Psoas muscle (tissue), 8 donors: ENCODE measurements around the gene DEFB124. TPM values are rescaled to one million over a fixed set of nuclear protein-coding genes. Genes with fewer than 3 reads are reported as not detected.

Source experiments
- ATAC-seq, 4 donors: fragments of 200-7000 bp; cut with Tn5 transposase; one replicate each; pipeline ENCODE4 v1.9.1; 2020; ENCODE audit warnings: moderate library complexity in 3 of 4, mild to moderate bottlenecking in 2 of 4
- DNase-seq, 2 donors: peaks; one replicate each; pipeline ENCODE4 v3.0.0-alpha.2; 2020
- H3K27ac ChIP-seq: fragments of 200-600 bp; one replicate; pipeline ENCODE4 v1.8.0; 2022
- H3K27me3 ChIP-seq, 3 donors: fragments of 200-600 bp in 1 of 3; one replicate each; pipeline versions ENCODE4 v1.6.1 to v1.8.0; 2013 to 2022; ENCODE audit warnings: low read length in 2 of 3, mild to moderate bottlenecking in 2 of 3, moderate library complexity in 1 of 3; ENCODE audit not compliant: insufficient read depth in 3 of 3
- H3K36me3 ChIP-seq, 2 donors: fragments of 200-600 bp in 1 of 2; one replicate each; pipeline versions ENCODE4 v1.6.1 to v1.8.0; 2013 to 2022; ENCODE audit warnings: low read depth in 1 of 2, mild to moderate bottlenecking in 1 of 2, moderate library complexity in 1 of 2; ENCODE audit not compliant: insufficient read depth in 1 of 2
- H3K4me1 ChIP-seq: fragments of 200-600 bp; one replicate; pipeline ENCODE4 v1.8.0; 2022
- H3K4me3 ChIP-seq: fragments of 200-600 bp; one replicate; pipeline ENCODE4 v1.8.0; 2022; ENCODE audit warnings: mild to moderate bottlenecking
- H3K9me3 ChIP-seq: fragments of 200-600 bp; one replicate; pipeline ENCODE4 v1.8.0; 2022
- WGBS, 3 donors: extraction: QIAGEN DNeasy Blood & Tissue Kit; methylation state at CpG; one replicate each; pipeline versions ENCODE4 v1.1.6 to v1.1.7; 2013; 5-methylcytosine and 5-hydroxymethylcytosine counted together
- intact Hi-C, 2 donors: fragments of 100-400 bp; cut with DNase I; formaldehyde crosslinking; loops; one replicate each; pipeline versions ENCODE4 v1.11.0 to v1.14.2; 2022
- polyA plus RNA-seq, 3 donors: library from polyadenylated mRNA; stranded (reverse); fragments of 200-250 nt; gene quantifications; one replicate each; pipeline ENCODE4 v1.2.3, GENCODE V29; 2013
- total RNA-seq, 4 donors: library from RNA; stranded (reverse); fragmentation: NEBNext Ultra II Directional in 2 of 4; extraction: Animal tissue kit (Norgen Biotek cat#: 25700) in 2 of 4; gene quantifications; one replicate each; pipeline versions ENCODE4 v1.2.1 to v1.2.4, GENCODE V29; 2021 to 2023
- TF ChIP-seq, protein P1 (sequence below): fragments of 200-600 bp; IDR thresholded peaks from one replicate; pipeline ENCODE4 v1.8.0; 2022; ENCODE audit warnings: antibody characterized with exemption
- donor health status: healthy with polysubstance abuse.
- donor health status: DM: no; HTN: no; CAD: no; lungs with moderate emphysema.
- donor health status: Bipolar disorder and iron deficiency.
- donor health status: healthy.
- donor health status: DM: yes; HTN: yes; CAD: no.
- donor health status: DM: no; HTN: no; CAD: no.
- donor health status: DM: no; HTN: no; CAD: no.
- donor health status: DM: yes; HTN: yes; CAD: no.

Gene DEFB124
- total and polyA plus RNA-seq, 7 donors, result 0.18 TPM; not detected in 6

DNA sequence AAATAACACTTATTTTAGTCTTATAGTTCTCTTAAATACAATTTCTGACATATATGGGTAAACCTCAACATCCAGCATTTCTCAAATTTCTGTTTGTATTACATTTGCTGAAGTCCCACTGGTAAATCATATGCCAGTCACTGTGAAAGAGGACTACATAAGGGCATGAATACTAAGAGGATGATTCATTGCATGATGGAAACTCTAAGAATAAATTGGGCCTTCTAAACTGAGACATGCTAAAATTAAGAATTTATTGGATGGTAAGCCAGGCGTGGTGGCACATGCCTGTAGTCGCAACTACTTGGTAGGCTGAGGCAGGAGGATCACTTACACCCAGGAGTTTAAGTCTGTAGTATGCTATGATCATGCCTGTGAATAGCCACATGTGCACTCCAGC, 22.4 kb downstream of the DEFB124 start:
- intact Hi-C loops, result no loop called here
- no peaks in the 10 kb centered on the region for H3K4me1 ChIP-seq
- WGBS, 3 donors, result 45 to 68% (median 54%) methylated on average over 2 of the region's 2 CpGs
- no peaks in the 10 kb centered on the region for H3K36me3 ChIP-seq
- DNase-seq (no peak), ATAC-seq (no peak)
- peaks cover 0 to 5% (median 0%) of the 10 kb centered on the region in 3 donors for H3K27me3 ChIP-seq
- H3K27ac ChIP-seq, result no peak overlapping the region
- H3K4me3 ChIP-seq, result no peak overlapping the region
- TF ChIP-seq, protein P1, sequence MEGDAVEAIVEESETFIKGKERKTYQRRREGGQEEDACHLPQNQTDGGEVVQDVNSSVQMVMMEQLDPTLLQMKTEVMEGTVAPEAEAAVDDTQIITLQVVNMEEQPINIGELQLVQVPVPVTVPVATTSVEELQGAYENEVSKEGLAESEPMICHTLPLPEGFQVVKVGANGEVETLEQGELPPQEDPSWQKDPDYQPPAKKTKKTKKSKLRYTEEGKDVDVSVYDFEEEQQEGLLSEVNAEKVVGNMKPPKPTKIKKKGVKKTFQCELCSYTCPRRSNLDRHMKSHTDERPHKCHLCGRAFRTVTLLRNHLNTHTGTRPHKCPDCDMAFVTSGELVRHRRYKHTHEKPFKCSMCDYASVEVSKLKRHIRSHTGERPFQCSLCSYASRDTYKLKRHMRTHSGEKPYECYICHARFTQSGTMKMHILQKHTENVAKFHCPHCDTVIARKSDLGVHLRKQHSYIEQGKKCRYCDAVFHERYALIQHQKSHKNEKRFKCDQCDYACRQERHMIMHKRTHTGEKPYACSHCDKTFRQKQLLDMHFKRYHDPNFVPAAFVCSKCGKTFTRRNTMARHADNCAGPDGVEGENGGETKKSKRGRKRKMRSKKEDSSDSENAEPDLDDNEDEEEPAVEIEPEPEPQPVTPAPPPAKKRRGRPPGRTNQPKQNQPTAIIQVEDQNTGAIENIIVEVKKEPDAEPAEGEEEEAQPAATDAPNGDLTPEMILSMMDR, result no peak
- H3K9me3 ChIP-seq, result no peaks in the 10 kb centered on the region

DNA sequence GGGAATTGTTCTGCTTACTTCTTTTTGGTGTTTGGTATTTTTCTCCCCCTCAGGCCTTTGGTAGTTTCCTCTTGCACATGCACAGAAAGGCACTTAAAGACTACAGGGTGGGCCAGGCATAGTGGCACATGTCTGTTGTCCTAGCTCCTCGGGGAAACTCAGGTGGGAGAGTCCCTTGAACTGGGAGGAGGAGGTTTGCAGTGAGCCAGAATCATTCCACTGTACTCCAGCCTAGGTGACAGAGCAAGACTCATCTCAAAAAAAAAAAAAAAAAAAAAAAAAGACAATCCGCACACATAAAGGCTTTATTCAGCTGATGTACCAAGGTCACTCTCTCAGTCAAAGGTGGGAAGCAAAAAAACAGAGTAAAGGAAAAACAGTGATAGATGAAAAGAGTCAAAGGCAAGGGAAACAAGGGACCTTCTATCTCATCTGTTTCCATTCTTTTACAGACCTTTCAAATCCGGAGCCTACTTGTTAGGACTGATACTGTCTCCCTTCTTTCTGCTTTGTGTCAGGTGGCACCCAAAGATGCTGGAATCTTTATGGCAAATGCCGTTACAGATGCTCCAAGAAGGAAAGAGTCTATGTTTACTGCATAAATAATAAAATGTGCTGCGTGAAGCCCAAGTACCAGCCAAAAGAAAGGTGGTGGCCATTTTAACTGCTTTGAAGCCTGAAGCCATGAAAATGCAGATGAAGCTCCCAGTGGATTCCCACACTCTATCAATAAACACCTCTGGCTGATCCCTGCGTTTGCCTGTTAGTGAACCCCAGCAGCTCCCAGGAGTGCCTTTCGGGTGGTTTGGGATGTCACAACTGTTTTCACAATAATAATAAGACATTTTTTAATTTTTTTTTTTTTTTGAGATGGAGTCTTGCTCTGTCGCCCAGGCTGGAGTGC, 25.2 kb downstream of the DEFB124 start:
- intact Hi-C loops, result no loop called here
- WGBS, 3 donors, result 68 to 71% (median 70%) methylated on average over 8 of the region's 8 CpGs
- H3K4me1 ChIP-seq, result no peaks in the 10 kb centered on the region

DNA sequence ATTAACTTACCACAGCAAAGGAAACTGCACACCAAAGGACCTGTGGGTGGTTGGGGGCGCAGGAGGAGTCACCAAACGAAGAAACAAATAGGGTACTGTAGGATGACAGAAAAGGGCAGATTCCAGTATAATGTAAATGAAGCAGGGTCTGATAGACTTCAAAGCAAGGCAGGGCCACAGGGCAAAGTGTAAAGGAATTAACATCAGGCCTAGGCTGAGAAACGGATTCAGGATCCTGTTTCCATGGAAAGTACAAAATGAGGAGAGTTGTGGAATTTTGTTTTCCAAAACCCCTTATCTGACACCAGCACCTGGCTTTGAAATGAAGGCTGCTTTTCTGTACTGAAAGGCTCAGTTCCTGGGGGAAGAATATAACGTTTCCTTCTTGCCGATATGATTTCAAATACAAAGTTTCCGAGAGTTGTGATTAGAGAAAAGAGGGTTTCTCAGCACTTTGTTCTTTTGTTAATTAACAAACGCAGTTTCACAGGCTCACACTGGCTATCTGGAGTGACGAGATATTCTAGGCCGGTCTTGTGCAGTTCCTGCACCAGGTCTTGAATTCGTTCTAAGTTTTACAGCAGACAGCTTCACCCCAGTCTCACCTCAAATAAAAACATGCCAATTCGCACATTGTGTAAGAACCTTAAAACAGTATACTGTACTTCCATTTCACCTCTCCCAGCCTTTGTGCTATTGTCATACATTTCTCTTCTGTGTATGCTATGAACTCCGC, 28.7 kb downstream of the DEFB124 start:
- 70 to 77% (median 73%) methylated on average over 12 of the region's 12 CpGs for WGBS, 3 donors
- peaks cover 0 to 5% (median 2%) of the 10 kb centered on the region in 3 donors for H3K27me3 ChIP-seq
- intact Hi-C loops, result no loop called here
- TF ChIP-seq, protein P1, result no peak
- no peak overlapping the region for H3K4me3 ChIP-seq
- H3K4me1 ChIP-seq, result no peaks in the 10 kb centered on the region
- no peak for ATAC-seq
- DNase-seq, result no peak
- H3K27ac ChIP-seq, result no peak overlapping the region
- no peaks in the 10 kb centered on the region for H3K9me3 ChIP-seq
- H3K36me3 ChIP-seq, result no peaks in the 10 kb centered on the region

More for the DNA sequence above, 25.2 kb downstream of the DEFB124 start:
- DNase-seq (no peak), ATAC-seq (no peak)
- Histone ChIP-seq H3K36me3 (no peaks in the 10 kb centered on the region), H3K27me3 (peaks cover 0 to 5% (median 0%) of the 10 kb centered on the region in 3 donors), H3K9me3 (no peaks in the 10 kb centered on the region), H3K4me3 (no peak overlapping the region), H3K27ac (no peak overlapping the region)
- TF ChIP-seq, protein P1, result no peak

GRCh38 chr20:31440012-31440659, 34.8 kb downstream of the DEFB124 start, which contains the start of gene DEFB123:
Gene DEFB123, plus strand, starts transcription at chr20:31440632. Its CDS starts 67 bp downstream, at chr20:31440699.
- DNase-seq, result no peak
- WGBS, 3 donors, result 70 to 74% (median 72%) methylated on average over 16 of the region's 16 CpGs
- Histone ChIP-seq H3K4me1 (no peaks in the 10 kb centered on the region), H3K27me3 (peaks cover 0 to 2% (median 0%) of the 10 kb centered on the region in 3 donors), H3K9me3 (no peaks in the 10 kb centered on the region), H3K27ac (no peak within 1 kb of the TSS), H3K36me3 (no peaks in the 10 kb centered on the region), H3K4me3 (no peak within 1 kb of the TSS)
- no peak for ATAC-seq
- intact Hi-C loops, result no loop called here
- TF ChIP-seq, protein P1, result no peak
